HG03108 (cell line): ENCODE measurements around the gene CILP.
"Not testable (repeated sequence)": the region's sequence is repeated elsewhere in the genome, so short reads cannot be mapped to it uniquely, and the experiment has no call there.

ENCODE experiments used
- ATAC-seq: cut with Tn5 transposase; IDR thresholded peaks from one replicate; pipeline ENCODE4 v1.9.1; 2021; ENCODE audit warnings: moderate library complexity; ENCODE audit not compliant: unreplicated experiment

The CILP gene

GRCh38 chr15:65210770-65211481 is at the start of gene CILP:
Gene CILP, minus strand, starts transcription at chr15:65211473. Its CDS starts 1,718 bp downstream, at chr15:65209755.
- no peak for ATAC-seq

GRCh38 chr15:65260968-65261367 is 49.7 kb upstream of the CILP start:
- ATAC-seq = no peak

DNA sequence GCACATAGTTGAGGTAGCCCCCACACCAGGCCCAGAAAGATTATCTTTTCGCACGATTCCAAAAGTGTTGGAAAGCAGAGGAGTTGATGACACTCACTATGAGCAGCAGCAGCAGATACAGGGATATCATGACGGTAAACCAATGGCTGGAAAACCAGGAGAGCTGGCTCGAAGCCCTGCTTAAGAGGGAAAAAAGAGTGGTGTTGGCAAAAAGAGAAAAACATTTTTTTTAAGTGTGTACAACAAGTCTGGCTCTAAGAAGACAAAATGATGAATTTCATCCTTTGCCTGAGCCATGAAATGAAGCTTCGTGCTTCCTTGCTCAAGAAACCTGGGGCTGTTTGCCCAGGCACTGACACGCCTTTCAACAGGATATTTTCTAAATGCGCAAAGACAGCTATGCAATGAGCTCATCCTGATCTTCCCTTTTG is 48.1 kb upstream of the CILP start:
- no peak for ATAC-seq

GRCh38 chr15:65258375-65259262 is 47.3 kb upstream of the CILP start:
- ATAC-seq = no peak

GRCh38 chr15:65255486-65256140 is 44.3 kb upstream of the CILP start:
- no peak for ATAC-seq

GRCh38 chr15:65254758-65255157 is 43.5 kb upstream of the CILP start:
- ATAC-seq = no peak

DNA sequence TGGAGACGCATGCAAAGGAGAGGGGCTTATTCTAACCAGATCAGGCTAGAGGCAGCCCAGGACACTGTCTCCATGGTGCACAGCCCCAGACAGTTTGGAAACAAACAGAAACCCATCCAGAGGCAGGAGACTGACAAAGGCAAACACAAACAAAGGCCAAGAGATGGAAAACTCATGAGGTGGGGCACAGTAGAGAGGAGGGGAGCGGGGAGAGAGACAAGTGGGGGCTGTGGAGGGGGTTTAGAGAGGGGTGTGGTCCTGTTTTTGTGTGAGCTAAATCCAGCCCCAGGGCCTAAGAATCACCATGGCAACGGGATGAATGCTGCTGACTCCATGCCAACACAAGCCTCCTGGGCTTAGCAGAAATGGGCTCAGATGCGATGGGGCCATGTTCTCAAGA is 43.1 kb upstream of the CILP start:
- no peak for ATAC-seq

- ATAC-seq = no peak
Observed at GRCh38 chr15:65249641-65250040, 38.4 kb upstream of the CILP start.

DNA sequence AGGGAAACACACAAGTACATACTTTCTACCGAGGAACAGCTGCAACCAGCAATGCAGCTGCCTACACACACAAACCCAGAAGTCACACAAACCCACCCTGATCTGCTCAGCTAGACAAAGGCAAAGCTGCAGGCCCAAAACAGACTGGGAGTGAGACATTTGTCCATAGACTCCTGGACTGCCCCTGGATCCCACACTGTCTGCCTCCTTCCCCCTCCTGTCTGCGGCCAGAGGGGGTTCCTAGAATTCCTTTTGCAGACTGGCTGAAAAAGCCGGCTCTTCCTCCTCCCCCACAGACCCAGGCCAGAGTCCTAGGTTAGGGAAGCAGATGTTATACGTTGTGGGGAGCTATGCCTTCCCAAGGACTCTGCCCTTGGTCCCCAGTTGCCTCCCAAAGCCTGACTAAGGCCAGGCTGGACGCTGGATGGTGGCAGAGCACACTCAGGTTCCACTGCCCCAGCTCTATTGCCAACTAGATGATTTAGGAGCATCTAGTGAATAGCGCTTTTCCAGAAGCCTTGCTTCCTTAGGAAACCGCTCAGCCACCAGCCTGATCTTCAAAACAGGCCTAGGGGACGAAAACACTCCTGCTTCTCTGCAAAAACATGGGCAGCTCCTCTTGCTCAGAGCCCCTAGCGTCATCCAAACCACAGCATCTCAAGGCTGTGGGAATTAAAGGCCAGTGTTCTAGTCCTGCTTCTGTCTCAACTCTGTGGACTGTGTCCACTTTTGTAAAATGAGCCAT is 37.4 kb upstream of the CILP start:
- ATAC-seq = no peak

DNA sequence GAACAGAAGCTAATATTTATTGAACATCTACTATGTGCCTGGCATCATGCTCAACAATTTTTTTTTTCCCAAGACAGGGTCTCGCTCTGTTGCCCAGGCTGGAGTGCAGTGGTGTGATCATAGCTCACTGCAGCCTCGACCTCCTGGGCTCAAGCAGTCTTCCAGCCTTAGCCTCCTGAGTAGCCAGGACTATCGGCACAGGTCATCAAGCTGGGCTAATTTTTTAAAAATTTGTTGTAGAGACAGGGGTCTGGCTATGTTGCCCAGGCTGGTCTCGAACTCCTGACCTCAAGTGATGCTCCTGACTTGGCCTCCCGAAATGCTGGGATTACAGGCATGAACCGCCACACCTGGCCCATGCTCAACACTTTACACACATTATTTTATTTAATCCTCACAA is 35.7 kb upstream of the CILP start:
- ATAC-seq = no peak

DNA sequence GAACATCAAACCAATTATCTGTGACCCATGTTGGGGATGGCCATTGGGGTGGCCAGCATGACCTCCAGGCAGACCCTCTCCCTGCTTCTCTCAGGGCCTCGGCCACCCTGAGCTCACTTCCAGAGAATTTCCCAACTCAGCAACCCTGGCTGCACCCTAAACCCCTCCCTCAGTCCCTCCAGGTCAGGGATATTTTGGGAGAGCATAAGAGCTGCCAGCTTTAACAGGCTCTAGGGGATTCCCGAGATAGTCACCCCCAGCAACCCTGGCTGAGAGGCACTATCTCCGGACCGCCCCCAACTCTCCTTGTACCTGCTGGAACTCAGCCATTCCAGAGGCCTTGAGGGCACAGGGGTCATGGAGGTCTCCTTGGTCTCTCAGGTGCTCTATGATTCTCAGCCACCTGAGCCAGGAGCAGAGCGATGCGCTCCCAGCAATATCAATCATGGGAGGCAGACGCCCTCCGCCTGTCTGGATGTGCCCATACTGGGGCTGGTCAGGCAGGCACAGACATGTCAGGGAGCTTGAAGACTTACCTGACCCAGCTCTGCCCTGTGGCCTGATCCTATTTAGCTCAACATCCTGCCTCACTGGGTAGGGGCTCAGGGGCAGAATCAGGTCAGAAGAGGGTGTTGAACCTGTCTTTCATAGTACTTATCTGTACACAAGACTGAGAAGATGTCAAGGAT is 34.9 kb upstream of the CILP start:
- ATAC-seq = no peak

DNA sequence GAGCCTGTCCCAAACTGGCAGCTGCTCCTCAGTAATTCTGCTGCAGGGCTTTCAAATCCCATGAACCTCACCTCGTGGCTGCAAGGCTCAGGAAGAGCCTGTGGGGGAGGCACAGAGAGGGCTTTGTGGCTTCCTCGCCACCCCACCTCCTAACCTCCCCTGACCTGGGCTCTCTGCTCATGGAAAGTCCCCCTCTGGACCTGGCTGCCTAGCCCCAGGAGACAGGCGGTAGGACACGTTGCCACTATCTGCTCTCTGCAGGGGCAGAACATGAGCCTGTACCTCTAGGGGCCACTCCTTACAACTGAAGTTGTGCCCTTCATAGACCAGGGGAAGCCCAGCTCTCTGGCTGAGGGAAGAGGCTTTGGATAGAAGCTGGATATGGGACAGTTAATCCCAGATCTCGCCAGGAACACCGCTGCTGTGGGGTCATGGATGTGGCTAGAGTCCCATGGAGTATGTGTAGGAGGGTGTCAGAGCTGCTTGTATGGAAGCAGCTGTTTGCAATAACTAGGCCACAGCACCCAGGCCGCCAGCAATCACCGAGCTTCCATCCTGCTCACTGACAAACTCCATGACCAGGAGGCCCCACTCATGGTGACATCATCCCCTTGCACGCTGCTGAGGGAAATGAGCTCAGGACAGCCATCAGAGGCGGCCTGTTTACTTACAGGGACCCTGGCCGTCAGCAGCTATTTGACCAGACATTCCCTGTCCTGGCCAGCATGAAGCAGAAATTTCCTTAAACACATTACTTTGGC is 34.0 kb upstream of the CILP start:
- no peak for ATAC-seq

GRCh38 chr15:65244638-65245037 is 33.4 kb upstream of the CILP start:
- ATAC-seq = no peak

DNA sequence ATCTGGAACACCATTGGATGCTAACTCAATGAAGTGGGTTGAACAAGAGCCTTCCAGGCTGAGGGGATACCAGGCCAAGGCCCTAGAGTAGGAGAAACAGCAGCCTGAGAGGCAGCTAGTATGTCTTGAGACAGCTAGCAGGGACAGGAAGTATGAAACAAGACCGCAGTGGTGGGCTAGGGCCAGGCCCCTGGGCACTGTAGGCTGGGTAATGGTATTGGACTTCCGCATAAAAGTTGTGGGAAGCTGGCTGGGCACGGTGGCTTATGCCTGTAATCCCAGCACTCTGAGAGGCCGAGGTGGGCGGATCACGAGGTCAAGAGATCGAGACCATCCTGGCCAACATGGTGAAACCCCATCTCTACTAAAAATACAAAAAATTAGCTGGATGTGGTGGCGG is 25.2 kb upstream of the CILP start:
- ATAC-seq = not testable (repeated sequence)

DNA sequence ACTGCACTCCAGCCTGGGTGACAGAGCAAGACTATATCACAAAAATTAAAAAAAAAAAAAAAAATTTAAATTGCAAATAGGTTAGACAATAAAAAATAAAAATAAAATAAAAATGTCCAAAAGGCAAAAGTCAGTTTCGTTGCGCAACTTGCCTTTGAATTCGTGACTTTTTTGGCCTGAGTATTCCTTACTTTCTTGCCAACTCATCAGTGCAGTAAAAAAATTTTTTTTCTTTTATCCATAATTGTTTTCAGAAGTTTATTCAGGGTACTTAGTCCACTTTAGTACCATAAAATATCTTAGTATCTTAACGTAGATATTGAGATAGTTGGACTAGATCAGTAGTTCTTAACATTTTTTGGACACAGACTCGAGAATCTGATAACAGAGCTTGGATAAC is 22.4 kb upstream of the CILP start:
- no peak for ATAC-seq

DNA sequence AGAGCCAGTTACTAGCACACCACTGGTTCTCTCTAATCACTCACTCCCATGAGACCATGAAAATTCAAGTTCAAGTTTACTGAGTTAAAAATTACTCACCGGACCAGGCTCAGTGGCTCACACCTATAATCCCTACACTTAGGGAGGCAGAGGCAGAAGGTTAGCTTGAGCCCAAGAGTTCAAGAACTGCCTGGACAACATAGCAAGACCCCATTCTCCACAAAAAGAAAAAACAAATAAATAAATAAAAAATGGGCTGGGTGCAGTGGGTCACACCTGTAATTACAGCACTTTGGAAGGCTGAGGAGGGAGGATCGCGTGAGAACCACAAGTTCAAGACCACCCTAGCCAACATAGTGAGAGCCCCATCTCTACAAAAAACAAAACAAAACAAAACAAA is 21.2 kb upstream of the CILP start:
- ATAC-seq = no peak

GRCh38 chr15:65231306-65231705 is 20.0 kb upstream of the CILP start:
- ATAC-seq = no peak

DNA sequence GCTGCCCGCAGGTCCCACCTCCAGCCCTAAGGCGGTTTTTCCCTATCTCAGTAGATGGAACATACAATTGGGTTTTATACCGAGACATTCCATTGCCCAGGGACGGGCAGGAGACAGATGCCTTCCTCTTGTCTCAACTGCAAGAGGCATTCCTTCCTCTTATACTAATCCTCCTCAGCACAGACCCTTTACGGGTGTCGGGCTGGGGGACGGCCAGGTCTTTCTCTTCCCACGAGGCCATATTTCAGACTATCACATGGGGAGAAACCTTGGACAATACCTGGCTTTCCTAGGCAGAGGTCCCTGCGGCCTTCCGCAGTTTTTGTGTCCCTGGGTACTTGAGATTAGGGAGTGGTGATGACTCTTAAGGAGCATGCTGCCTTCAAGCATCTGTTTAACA is 15.6 kb upstream of the CILP start:
- not testable (repeated sequence) for ATAC-seq

DNA sequence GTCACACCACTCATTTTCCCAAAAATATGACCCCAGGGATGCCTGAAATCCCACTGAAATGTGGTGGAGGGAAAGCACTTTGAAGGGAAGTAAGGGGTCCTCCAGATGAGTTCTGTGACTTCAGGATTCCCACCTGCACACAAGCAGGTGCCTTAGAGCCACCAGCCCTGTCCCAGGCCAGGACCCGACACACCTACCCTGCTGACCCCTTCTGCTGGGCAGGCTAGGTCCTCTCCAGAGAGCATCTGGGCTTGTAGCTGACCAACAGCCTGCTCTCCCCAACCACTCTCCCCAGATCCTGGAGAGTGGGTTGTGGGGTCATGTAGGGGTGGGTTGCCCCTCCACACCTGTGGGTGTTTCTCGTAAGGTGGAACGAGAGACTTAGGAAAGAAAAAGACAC is 14.9 kb upstream of the CILP start:
- no peak for ATAC-seq

DNA sequence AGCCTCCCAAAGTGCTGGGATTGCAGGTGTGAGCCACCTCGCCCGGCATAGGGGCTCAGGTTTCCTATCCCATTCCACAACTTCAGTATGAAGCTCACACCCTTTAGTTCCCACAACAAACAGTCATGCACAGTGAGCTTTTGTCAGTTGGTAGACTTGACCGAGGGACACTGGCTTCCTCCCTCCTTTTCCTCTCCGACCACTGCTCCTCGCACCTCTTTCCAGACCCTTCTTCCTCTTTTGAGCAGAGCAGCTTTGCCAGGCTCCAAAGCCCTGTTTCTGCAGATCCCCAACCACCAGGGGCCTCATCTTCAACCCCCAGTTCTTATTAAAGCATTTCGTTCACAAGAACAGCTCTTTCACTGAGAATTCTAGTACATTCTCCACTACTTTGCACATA is 12.7 kb upstream of the CILP start:
- no peak for ATAC-seq
